NT2/D1 (cell line): ENCODE results near the gene CPOX.

Experiments used
- DNase-seq: peaks from one replicate; pipeline ENCODE4 v3.0.0-alpha.2; 2011; ENCODE audit warnings: low read depth, low spot score
- H3K27me3 ChIP-seq: 2 replicates; pipeline ENCODE4 v1.6.0; 2011; ENCODE audit warnings: mild to moderate bottlenecking; ENCODE audit not compliant: insufficient read length, insufficient read depth
- H3K36me3 ChIP-seq: 2 replicates; pipeline ENCODE4 v1.6.1; 2011; ENCODE audit warnings: mild to moderate bottlenecking, low read length, mixed read lengths; ENCODE audit not compliant: insufficient read depth, insufficient read length
- H3K4me1 ChIP-seq: 2 replicates; pipeline ENCODE4 v1.5.1; 2011; ENCODE audit not compliant: insufficient read depth, insufficient read length
- H3K4me3 ChIP-seq: 2 replicates; pipeline ENCODE4 v1.5.1; 2011; ENCODE audit warnings: low read depth; ENCODE audit not compliant: insufficient read length
- H3K9ac ChIP-seq: 2 replicates; pipeline ENCODE4 v1.6.0; 2011; ENCODE audit warnings: low read depth; ENCODE audit not compliant: insufficient read length
- H3K9me3 ChIP-seq: 2 replicates; pipeline ENCODE4 v1.5.1; 2011; ENCODE audit warnings: mild to moderate bottlenecking, low read length; ENCODE audit not compliant: insufficient read depth
- SUZ12 ChIP-seq: IDR thresholded peaks from 2 replicates; pipeline ENCODE4 v1.6.1; 2011; ENCODE audit not compliant: insufficient read length, insufficient read depth; ENCODE audit errors: extremely low read depth
- YY1 ChIP-seq: IDR thresholded peaks from 2 replicates; pipeline ENCODE4 v1.6.1; 2011; ENCODE audit not compliant: insufficient read length, insufficient read depth
- ZNF274 ChIP-seq: IDR thresholded peaks from 2 replicates; pipeline ENCODE4 v1.6.1; 2011; ENCODE audit warnings: mild to moderate bottlenecking, low read depth, low read length

CPOX gene

DNA sequence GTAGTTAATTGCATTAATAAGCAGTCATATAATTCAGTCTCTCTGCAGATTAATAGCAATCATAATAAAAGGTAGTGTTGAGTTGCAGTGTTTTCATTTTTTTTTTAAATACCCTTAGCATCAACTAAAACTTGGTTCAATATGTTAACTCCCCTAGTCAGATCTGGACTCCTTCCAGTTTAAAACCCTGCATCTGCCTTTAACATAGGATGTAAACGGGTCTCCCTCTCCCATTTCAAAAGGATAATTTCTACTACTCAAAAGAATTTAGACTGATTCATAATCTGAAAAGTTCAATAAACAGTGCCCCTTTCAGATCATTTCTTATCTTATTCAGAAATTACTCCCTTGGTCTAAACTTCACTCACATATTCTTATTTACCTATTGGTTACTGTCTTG lies 11.4 kb downstream of the CPOX start:
- Histone ChIP-seq H3K4me1 (no peaks in the 10 kb centered on the region), H3K27me3 (no peaks in the 10 kb centered on the region), H3K36me3 (peaks cover 70% of the 10 kb centered on the region), H3K9me3 (no peaks in the 10 kb centered on the region), H3K9ac (no peak overlapping the region), H3K4me3 (no peak overlapping the region)
- DNase-seq: no peak
- TF ChIP-seq SUZ12 (no peak), ZNF274 (no peak), YY1 (no peak)

DNA sequence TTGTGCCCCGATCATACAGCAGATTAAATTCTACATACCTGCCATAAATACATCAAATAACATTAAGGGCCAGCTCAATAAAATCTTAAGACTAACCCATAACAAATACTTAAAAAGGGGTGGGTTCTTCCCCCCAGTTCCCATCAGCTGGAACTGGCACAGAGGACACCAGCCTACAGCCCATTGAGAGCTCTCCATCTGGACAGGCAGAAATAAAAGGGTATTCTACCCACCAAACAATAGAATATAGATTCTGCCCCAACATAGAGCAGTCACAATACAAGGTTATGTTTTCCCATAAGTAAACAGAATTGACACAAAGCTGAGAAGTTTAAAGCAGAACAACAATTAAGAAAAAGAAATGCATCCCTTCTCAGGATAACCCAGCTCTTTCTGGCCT lies 11.9 kb downstream of the CPOX start:
- DNase-seq: no peak
- H3K4me1 ChIP-seq: no peaks in the 10 kb centered on the region
- TF ChIP-seq YY1: no peak
- no peak for TF ChIP-seq ZNF274
- TF ChIP-seq SUZ12: no peak
- H3K4me3 ChIP-seq: no peak overlapping the region
- H3K27me3 ChIP-seq: no peaks in the 10 kb centered on the region
- H3K36me3 ChIP-seq: peaks cover 70% of the 10 kb centered on the region
- H3K9me3 ChIP-seq: no peaks in the 10 kb centered on the region
- H3K9ac ChIP-seq: no peak overlapping the region

DNA sequence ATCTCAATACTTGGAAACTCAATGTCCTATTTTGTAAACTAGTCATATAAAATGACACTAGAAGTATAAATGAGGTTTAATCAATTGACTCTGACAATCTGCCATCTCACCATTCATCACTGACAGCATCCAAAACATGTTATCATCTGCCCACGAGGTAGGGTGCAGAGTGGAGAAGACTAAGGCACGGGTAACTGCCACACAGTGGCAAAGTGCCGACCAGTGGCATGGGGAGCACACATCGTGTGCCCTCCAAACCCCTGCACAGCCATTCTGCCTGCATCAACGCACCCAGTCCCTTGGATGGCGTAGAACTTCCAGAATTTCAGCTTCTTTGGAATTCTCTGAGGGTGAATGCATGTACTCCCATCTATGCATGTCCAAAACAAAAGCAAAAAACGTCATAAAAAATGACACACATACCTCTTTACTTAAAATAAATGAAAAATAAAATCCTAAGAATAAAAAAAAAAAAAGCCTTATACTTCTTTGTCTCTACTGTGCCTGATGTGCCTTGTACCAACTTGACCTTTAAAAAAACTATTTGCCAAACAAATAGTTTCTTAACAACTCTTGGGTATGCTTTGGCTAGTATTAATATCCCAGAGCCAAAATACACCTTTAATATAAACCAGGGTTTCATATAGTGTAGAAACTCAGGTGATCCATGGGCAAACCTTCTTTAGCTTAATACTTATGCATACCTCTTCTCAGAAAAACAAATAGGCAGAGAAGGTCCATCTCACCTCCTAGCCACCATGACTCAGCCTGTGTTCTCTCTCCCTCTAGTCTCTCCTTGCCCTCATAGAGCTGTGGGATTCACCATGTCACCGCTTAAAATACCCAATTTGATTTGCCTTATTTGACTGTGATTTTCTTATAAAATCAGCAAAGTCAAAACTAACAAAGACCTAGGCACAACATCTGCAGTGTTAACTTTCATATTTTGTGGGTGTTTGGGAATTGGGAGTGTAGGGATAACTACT lies 12.7 kb downstream of the CPOX start:
- Histone ChIP-seq H3K9ac (no peak overlapping the region), H3K4me1 (no peaks in the 10 kb centered on the region), H3K9me3 (no peaks in the 10 kb centered on the region), H3K27me3 (no peaks in the 10 kb centered on the region), H3K4me3 (no peak overlapping the region), H3K36me3 (peaks cover 66% of the 10 kb centered on the region)
- TF ChIP-seq SUZ12 (no peak), ZNF274 (no peak), YY1 (no peak)
- no peak for DNase-seq

DNA sequence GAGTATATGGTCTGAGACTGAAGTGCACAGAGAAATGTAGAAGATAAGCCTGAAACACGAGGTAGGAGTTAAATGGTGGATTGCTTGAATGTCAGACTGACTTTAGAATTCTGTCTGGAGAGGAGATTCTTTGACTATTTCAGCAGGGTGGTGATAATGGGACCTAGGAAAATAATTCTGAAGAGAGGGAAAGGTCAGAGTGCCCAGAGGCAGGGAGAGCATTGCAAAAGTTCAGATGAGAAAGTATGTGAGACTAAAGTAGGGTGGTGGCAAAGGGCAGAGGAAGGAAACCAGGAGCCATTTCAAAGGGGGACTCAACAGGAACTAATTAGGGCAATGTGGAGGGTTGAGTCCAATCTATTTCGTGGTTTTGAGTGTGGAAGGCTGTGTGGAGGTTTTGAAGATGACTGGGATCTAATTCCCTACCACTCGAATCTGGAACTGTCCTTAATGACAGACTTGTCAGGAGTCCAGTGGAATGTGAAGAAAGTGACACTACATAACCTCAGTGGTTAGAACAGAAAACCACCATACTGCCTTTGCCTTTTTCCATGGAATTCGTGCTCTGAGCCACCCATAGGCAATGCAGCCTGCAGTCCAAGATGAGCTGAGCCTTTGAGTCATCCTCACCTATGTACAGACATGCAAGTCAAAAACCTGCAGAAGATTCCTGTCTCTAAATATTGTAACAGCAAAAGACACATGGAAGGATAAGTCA lies 16.1 kb downstream of the CPOX start:
- no peaks in the 10 kb centered on the region for H3K9me3 ChIP-seq
- no peak for DNase-seq
- H3K9ac ChIP-seq: no peak overlapping the region
- H3K27me3 ChIP-seq: no peaks in the 10 kb centered on the region
- TF ChIP-seq SUZ12 (no peak), ZNF274 (no peak), YY1 (no peak)
- H3K4me3 ChIP-seq: no peak overlapping the region
- H3K4me1 ChIP-seq: peaks cover 4% of the 10 kb centered on the region
- peaks cover 47% of the 10 kb centered on the region for H3K36me3 ChIP-seq

DNA sequence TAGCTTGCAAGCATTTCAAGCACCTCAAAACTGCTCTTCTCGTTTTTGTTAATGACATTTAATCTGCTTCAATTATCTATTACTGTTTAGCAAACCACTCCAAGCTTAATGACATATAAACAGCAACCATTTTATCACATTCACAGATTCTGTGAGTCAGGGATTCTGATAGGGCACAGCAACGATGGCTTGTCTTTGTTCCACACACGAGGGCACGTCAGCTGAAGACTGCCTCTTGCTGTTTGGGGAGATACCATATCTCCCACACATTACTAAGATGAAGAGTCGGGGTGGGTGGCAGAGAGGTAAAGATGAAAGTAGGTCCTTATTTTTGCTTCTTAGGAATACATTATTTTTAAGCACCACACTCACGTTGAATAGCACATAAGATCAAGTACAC lies 19.3 kb downstream of the CPOX start:
- H3K9ac ChIP-seq: no peak overlapping the region
- H3K4me3 ChIP-seq: no peak overlapping the region
- no peaks in the 10 kb centered on the region for H3K27me3 ChIP-seq
- no peak for DNase-seq
- peaks cover 23% of the 10 kb centered on the region for H3K36me3 ChIP-seq
- H3K4me1 ChIP-seq: peaks cover 4% of the 10 kb centered on the region
- no peak for TF ChIP-seq YY1
- TF ChIP-seq SUZ12: no peak
- no peak for TF ChIP-seq ZNF274
- no peaks in the 10 kb centered on the region for H3K9me3 ChIP-seq

DNA sequence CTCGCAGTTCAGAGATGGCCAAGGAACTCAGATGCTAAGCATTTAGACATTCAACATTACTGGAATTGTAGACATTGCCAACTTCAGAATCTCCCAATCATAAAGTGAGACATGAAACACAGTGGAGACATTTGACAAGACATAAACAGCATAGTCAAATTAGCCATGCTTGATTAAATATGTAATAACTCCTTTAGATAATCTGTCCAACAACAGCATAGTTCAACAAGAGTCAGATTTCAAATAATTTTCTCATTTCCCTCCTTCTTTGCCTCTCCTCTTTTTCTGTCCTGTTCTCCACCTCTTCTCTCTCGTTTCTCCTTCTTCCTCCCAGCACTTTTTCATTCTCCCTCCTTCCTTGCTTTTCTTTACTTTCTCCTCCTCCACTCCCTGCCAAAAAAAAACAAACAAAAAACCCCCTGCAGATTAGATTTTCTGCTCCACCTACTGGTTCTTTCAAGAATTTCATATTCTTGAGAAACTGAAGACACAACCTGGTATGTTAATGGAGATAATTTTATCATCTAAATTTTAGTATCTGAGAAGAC lies 20.2 kb downstream of the CPOX start:
- H3K9me3 ChIP-seq: no peaks in the 10 kb centered on the region
- TF ChIP-seq YY1 (no peak), SUZ12 (no peak), ZNF274 (no peak)
- no peak for DNase-seq
- H3K36me3 ChIP-seq: peaks cover 14% of the 10 kb centered on the region
- peaks cover 4% of the 10 kb centered on the region for H3K4me1 ChIP-seq
- no peak overlapping the region for H3K4me3 ChIP-seq
- H3K27me3 ChIP-seq: no peaks in the 10 kb centered on the region
- no peak overlapping the region for H3K9ac ChIP-seq

DNA sequence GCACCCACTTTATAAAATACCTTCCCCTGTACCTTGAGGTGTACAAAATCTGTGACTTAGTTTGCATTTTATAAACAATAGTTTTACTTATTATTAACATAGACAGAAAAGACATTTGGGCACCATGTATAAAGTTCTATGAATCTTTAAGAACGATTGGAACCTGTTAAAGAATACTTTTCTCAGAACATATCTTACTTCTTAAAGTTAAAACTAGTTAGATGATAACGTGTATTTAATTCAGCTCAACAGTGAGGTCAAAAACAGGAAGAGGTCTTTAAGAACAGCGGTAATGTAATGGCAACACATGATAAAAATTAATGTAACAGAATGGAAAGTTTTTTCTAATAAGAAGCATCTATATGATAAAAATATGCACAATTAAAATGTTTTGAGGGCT lies 25.0 kb downstream of the CPOX start:
- Histone ChIP-seq H3K9ac (no peak overlapping the region), H3K36me3 (no peaks in the 10 kb centered on the region), H3K27me3 (no peaks in the 10 kb centered on the region), H3K9me3 (no peaks in the 10 kb centered on the region), H3K4me3 (no peak overlapping the region), H3K4me1 (no peaks in the 10 kb centered on the region)
- no peak for DNase-seq
- TF ChIP-seq YY1 (no peak), SUZ12 (no peak), ZNF274 (no peak)
